ENCODE measurements around the gene UBE2H. TPM values are rescaled to one million over a fixed set of nuclear protein-coding genes. Genes with fewer than 3 reads are reported as not detected.

UBE2H gene
- total RNA-seq, 2 donors from 2014 or later, result 92.6 to 93.4 TPM

GRCh38 chr7:129782818-129783583, 169.8 kb downstream of the UBE2H start:
- 38 to 67% methylated on average over 39 to 42 of the region's 42 CpGs for WGBS, 2 donors

DNA sequence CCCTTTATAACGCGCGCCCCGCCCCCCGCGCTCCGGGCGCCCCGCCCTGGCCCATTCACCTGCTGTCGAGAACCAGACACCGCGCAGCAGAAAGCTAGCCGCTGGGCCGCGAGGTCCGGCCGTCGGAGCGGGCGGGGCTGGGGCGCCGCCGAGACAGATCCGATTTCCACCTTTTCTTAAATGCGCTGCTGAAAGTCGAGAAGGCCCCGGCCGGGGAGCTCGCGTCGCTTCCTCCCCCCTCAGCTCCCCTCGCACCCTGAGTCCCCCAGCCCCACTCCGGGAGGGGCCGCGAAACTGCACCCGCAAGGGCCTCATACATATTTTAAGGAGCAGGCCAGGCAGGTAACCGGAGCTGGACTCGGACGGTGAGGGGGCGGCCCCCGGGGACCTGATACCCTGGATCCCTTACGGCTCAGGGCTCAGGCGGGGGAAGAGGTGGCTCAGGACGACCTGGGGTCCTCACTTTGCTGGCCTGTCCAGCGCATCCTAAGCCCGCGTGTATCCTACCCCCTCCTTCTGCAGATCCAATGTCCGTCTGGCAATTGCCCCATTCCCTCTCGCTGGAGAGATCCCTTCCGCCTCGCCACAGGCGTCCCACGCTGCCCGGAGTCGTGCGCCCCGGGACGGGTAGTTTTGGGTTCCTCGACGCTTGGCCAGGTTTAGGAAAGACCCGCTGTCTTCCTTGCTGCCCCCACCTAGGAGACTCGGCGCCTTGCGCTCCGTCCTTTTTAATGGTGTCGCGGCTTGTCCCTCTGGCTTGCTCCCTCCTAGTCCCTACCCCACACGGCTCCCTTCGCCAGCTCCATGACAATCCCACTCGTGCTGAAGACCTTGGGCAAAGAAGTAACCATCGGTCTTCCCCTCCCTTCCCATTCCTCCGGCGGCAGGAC, 170.6 kb downstream of the UBE2H start:
- DNase-seq (peak in 2 of 4 donors; percentile 28 to 32), ATAC-seq (no peak)
- no peak overlapping the region for H3K27ac ChIP-seq
- WGBS, 2 donors, result 26 to 50% methylated on average over 36 to 53 of the region's 73 CpGs
- H3K36me3 ChIP-seq (replicated peaks in 1 of 2; ENCODE audit: insufficient read depth in 1 of 2, low read depth in 2 of 2), result no peaks in the 10 kb centered on the region
- intact Hi-C loops (cut with DNase I), result no loop called here
- H3K27me3 ChIP-seq, result peaks cover 0 to 34% of the 10 kb centered on the region in 2 donors
- no peak overlapping the region for H3K4me3 ChIP-seq
- no peaks in the 10 kb centered on the region for H3K9me3 ChIP-seq
- H3K4me1 ChIP-seq, result peaks cover 66% of the 10 kb centered on the region
- no peak for TF ChIP-seq CTCF (IDR thresholded peaks at IDR 0.05)
- TF ChIP-seq POLR2A (IDR thresholded peaks at IDR 0.05), result no peak

More at GRCh38 chr7:129782818-129783583, 169.8 kb downstream of the UBE2H start:
- peaks cover 0 to 34% of the 10 kb centered on the region in 2 donors for H3K27me3 ChIP-seq
- DNase-seq, result no peak
- TF ChIP-seq POLR2A (IDR thresholded peaks at IDR 0.05) (no peak), CTCF (IDR thresholded peaks at IDR 0.05) (no peak)
- intact Hi-C loops (cut with DNase I), result no loop called here
- H3K9me3 ChIP-seq, result no peaks in the 10 kb centered on the region
- H3K27ac ChIP-seq, result no peak overlapping the region
- no peak overlapping the region for H3K4me3 ChIP-seq
- ATAC-seq, result no peak
- no peaks in the 10 kb centered on the region for H3K36me3 ChIP-seq (replicated peaks in 1 of 2; ENCODE audit: insufficient read depth in 1 of 2, low read depth in 2 of 2)
- peaks cover 65% of the 10 kb centered on the region for H3K4me1 ChIP-seq

GRCh38 chr7:129780974-129781927, 171.5 kb downstream of the UBE2H start:
- Histone ChIP-seq H3K27ac (peak overlapping the region in 3 of 4 donors; percentile 90 to 98 (median 96)), H3K9me3 (no peaks in the 10 kb centered on the region), H3K27me3 (peaks cover 0 to 34% of the 10 kb centered on the region in 2 donors), H3K4me3 (peak overlapping the region; percentile 36 to 57), H3K4me1 (peaks cover 66% of the 10 kb centered on the region), H3K36me3 (replicated peaks in 1 of 2; ENCODE audit: insufficient read depth in 1 of 2, low read depth in 2 of 2) (no peaks in the 10 kb centered on the region)
- 2 to 5% methylated on average over 16 to 53 of the region's 55 CpGs for WGBS, 2 donors
- TF ChIP-seq CTCF (IDR thresholded peaks at IDR 0.05) (no peak), POLR2A (IDR thresholded peaks at IDR 0.05) (no peak)
- intact Hi-C loops (cut with DNase I), result no loop called here
- ATAC-seq (no peak), DNase-seq (peak; percentile 51 to 67 (median 56))

Small RNA genes within 50 kb of the gene (small RNA-seq; reads per million reads assigned to genes)
- not detected for gene RF00019

Other genes with a start within 250 kb of the UBE2H start
- gene ZC3HC1, start 98.4 kb upstream of the UBE2H start, total RNA-seq, result 1 to 10 TPM in 1 of 2 donors, under 1 TPM in 1; 0.99 to 4.7 TPM
- gene KLHDC10, start 117.6 kb upstream of the UBE2H start, total RNA-seq, result 10 to 100 TPM; 10.5 to 15.6 TPM

Measured in body of pancreas (tissue), 4 donors.